NCI-H1436 (cell line): ENCODE results near the gene RCC2.

Experiments used
- DNase-seq: peaks from one replicate; lab custom pipeline; 2025; lab: John Stamatoyannopoulos, UW

The RCC2 gene

DNA sequence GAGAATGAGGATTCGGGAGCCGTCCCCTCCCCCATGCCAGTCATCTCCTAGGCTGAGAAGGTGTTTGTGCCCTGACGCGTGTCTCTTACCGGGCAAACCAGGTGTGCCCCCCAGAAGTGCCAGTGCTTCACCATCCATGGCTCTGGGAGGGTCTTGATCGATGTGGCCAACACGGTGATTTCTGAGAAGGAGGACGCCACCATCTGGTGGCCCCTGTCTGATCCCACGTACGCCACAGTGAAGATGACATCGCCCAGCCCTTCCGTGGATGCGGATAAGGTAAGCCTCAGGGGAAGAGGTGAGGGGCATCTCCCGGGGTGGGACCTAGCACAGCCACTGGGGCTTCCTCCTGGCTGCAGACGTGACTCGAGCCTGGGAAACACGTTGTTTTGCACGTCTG, 66.5 kb downstream of the RCC2 start:
- no peak for DNase-seq

DNA sequence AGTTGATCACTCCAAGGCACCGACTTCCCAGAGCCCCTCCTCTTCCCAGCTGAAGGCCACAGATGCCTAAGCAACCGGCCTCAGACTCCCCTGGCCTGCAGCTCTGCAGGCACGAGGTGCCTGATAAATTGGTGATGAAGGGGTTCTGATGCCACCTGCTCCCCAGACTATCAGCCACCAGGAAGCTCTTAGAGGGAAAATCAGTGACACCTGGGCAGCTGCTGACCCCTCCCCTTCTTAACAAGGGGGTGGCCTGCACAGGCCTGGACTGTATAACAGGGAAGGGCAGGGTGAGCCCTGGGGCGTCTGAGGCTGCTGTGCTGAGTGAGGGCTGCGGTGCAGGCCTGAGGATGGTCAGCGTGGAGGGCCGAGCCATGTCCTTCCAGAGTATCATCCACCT, 67.6 kb downstream of the RCC2 start, which contains the start of gene PADI6:
TSS of gene PADI6 (plus strand) at position 301 of the 400 bp plus-strand sequence. CDS start at position 351, 50 bp downstream.
- no peak for DNase-seq

- DNase-seq, result no peak
Observed at GRCh38 chr1:17370618-17371017, 68.9 kb downstream of the RCC2 start.

GRCh38 chr1:17369466-17369865, 70.0 kb downstream of the RCC2 start:
- no peak for DNase-seq

DNA sequence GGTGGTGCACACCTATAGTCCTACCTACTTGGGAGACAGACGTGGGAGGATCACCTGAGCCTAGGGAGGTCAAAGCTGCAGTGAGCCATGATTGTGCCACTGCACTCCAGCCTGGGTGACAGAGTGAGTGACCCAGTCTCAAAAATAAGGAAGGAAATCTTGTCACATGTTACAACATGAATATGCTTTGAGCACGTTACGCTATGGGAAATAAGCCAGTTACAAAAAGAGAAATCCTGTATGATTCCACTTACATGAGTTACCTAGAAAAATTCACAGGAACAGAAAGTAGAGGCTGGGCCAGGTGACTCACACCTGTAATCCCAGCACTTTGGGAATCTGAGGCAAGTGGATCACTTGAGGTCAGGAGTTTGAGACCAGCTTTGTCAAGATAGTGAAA, 74.2 kb downstream of the RCC2 start:
- no peak for DNase-seq

DNA sequence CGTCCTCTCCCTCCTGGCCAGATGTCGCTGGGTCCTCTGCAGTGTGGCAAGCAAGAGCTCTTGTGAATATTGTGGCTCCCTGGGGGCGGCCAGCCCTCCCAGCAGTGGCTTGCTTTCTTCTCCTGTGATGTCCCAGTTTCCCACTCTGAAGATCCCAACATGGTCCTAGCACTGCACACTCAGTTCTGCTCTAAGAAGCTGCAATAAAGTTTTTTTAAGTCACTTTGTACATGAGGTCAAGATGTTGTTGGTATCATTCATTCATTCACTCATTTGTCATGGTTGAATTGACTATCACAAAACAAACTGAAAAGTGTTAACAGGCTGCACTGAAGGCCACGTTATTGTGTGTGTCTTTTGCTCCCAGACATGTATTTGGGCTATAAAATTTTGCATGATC, 75.7 kb downstream of the RCC2 start:
- no peak for DNase-seq

- no peak for DNase-seq
Observed at GRCh38 chr1:17363351-17363750, 76.1 kb downstream of the RCC2 start.

- no peak for DNase-seq
Observed at GRCh38 chr1:17361687-17362086, 77.8 kb downstream of the RCC2 start.

- DNase-seq, result no peak
Observed at GRCh38 chr1:17360272-17360956, 79.1 kb downstream of the RCC2 start.

DNA sequence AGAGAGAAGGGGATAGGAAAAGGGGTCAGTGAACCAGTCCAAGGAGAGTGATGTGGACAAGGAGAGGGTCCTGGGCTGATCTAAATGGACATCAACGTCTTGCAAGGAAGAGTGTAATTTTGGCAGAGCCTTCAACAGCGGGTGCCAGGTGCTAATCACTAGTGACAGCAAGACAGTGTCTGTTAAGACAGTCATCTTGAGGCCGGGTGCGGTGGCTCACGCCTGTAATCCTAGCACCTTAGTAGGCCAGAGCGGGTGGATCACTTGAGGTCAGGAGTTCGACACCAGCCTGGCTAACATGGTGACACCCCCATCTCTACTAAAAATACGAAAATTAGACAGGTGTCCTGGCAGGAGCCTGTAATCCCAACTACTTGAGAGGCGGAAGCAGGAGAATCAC, 79.7 kb downstream of the RCC2 start:
- no peak for DNase-seq

DNA sequence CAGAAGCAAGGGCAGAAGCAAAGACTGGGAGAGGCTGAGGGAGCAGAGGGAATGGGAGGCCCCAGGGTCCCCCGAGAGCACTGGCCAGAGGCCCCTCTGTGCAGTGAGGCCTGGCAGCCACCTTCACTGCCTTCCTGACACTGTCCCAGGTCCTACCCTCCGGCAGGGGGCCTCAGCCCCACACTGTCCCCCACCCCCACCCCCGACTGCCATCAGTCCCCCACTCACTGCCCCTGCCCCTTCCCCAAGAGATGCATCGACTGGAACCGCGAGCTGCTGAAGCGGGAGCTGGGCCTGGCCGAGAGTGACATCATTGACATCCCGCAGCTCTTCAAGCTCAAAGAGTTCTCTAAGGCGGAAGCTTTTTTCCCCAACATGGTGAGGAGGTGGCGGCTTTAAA, 80.4 kb downstream of the RCC2 start:
- DNase-seq, result no peak

DNA sequence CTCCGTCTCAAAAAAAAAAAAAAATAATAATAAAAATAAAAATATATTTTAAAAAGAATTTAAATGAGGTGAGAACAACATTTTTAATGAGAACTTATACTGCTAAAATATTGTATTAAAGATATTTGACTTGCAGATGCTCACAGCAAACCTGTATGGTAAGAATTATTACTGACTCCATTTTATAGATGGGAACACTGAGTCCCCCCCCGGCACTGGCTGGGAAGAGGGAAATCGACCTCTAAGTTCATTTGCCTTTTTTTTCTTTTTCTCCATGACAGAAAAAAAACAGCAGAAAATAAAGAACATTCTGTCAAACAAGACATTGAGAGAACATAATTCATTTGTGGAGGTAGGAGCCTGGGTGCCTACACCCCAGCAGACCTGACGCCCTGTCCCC, 80.9 kb downstream of the RCC2 start:
- no peak for DNase-seq
